Left renal pelvis (tissue), 4 donors: Measurements from ENCODE around the gene MSH2. TPM values are rescaled to one million over a fixed set of nuclear protein-coding genes. Genes with fewer than 3 reads are reported as not detected.
"Not testable (repeated sequence)": the region's sequence is repeated elsewhere in the genome, so short reads cannot be mapped to it uniquely, and the experiment has no call there.

Source experiments
- DNase-seq, 4 donors: peaks; one replicate each; pipeline ENCODE4 v3.0.0-alpha.2; 2013; ENCODE audit warnings: low read depth in 4 of 4, low spot score in 3 of 4
- polyA plus RNA-seq, 4 donors: library from polyadenylated mRNA; unstranded; fragments of 120-200 nt; gene quantifications; one replicate each; pipeline ENCODE4 v1.2.1, GENCODE V29; 2013; ENCODE audit not compliant: insufficient read length in 4 of 4

MSH2 gene
- polyA plus RNA-seq, 4 donors, result 55.7 to 85.4 (median 72.5) TPM

DNA sequence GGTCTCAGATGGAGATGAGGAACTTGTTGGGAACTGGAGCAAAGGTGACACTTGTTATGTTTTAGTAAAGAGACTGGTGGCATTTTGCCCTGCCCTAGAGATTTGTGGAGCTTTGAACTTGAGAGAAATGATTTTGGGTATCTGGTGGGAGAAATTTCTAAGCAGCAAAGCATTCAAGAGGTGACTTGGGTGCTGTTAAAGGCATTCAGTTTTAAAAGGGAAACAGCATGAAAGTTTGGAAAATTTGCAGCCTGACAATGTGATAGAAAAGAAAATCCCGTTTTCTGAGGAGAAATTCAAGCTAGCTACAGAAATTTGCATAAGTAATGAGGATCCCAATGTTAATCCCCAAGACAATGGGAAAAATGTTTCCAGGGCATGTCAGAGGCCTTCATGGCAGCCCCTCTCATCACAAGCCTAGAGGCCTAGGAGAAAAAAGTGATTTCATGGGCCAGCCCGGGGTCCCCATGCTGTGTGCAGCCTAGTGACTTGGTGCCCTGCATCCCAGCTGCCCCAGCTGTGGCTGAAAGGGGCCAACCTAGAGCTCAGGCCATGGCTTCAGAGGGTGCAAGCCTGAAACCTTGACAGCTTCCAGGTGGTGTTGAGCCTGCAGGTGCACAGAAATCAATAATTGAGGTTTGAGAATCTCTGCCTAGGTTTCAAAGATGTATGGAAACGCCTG lies 3.8 kb downstream of the MSH2 start:
- DNase-seq, result not testable (repeated sequence)

DNA sequence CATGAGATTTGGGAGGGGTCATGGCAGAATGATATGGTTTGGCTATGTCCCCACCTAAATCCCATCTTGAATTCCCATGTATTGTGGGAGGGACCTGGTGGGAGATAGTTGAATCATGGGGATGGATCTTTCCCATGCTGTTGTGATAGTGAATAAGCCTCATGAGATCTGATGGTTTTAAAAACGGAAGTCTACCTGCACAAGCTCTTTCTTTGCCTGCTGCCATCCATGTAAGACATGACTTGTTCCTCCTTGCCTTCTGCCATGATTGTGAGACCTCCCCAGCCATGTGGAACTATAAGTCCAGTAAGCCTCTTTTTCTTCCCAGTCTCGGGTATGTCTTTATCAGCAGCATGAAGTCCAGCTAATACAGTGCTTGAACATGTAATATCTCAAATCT lies 5.0 kb downstream of the MSH2 start:
- not testable (repeated sequence) for DNase-seq

DNA sequence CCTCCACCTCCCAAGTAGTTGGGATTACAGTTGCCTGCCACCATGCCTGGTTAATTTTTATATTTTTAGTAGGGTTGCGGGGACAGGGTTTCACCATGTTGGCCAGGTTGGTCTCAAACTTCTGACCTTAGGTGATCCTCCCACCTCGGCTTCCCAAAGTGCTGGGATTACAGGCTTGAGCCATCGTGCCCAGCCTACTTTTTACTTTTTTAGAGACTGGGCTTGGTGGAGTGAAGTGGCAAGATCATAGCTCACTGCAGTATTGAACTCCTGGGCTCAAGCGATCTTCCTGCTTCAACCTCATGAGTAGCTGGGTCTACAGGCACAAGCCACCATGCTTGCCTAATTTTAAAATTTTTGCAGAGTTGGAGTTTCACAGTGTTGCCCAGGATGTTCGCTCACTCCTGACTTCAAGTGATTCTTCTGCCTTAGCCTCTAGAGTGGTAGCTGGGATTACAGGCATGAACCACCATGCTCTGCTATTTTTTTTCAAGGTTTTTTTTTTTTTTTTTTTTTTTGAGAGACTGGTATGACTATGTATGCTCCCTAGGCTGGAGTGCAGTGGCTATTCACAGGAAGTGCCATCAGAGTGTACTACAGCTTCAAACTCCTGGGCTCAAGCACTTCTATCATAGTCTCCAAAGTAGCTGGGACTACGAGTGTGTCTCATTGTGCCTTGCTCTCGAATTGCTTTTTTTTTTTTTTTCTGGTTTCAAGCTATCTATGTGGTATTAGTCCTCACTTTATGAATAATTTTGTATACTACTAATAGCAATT lies 11.9 kb downstream of the MSH2 start:
- DNase-seq, result no peak

DNA sequence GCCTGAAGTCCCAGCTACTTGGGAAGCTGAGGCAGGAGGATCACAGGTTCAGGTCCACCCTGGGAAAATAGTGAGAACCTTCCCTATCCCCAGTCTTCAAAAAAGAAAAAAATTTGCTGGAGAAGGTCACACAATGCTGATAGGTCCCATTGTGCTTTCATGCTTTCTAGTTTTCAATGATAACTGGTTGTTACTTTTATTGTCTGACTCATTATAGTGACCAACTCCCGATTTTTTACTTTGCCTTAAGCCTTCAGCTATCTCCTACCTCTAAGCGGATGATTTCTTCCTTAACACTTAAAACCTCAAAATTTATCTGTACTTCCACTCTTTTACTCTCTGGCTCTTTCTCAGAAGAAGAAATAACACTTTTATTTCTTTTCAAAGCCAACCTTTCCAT lies 17.3 kb downstream of the MSH2 start:
- no peak for DNase-seq

DNA sequence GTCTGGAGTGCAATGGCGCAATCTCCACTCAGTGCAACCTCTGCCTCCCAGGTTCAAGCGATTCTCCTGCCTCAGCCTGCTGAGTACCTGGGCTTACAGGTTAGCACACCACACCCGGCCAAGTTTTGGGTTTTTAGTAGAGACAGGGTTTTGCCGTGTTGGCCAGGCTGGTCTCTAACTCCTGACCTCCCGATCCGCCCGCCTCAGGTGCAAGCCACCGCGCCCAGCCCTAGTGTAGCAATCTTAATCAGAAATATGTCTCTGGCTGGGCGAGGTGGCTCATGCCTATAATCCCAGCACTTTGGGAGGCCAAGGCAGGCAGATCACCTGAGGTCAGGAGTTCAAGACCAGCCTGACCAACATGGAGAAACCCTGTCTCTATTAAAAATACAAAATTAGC lies 17.7 kb downstream of the MSH2 start:
- not testable (repeated sequence) for DNase-seq

DNA sequence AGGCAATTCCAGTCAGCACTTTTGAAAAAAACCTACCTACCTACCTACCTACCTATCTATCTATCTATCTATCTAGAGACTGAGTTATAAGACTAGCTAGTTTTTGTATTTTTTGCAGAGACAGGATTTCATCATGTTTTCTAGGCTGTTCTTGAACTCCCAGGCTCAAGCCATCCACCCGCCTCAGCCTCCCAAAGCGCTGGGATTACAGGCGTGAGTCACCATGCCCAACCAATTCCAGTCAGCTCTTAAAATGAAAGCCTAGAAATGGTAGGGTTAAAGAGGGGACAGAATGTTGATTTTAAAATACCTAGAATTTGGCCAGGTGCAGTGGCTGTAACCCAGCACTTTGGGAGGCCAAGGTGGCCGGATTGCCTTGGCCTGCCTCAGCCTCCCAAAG lies 19.1 kb downstream of the MSH2 start:
- no peak for DNase-seq

DNA sequence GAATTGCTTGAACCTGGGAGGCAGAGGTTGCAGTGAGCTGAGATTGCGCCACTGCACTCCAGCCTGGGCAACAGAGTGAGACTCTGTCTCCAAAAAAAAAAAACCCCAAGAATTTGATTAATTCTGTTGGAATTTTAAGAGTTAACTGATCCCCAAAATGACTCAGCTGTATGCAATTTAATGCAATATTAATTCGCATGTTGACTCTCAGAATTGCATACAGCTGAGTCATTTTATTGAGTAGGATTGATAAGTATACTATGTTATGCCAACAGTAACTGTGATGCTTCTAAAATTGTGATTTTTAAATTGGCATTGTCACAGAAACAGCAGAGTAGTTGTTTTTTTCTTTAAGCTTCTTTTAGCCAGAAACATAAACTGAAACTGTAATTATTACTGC lies 19.6 kb downstream of the MSH2 start:
- no peak for DNase-seq

DNA sequence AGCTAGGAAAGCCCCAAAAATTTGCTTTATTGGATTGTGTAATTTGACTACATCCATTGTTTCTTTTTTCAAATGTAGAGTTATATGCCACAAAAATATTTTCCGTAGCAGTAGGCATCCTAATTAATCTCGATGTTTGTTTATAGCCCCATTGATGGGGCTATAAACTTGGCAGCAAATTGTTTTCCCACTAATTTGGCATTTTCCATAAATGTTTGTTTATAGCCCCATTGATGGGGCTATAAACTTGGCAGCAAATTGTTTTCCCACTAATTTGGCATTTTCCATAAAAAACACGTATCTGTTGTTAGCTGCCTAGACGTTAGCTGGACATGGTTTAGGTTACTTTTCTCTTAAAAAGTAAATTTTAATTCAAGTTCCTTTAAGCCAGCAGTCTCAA lies 23.8 kb downstream of the MSH2 start:
- no peak for DNase-seq

DNA sequence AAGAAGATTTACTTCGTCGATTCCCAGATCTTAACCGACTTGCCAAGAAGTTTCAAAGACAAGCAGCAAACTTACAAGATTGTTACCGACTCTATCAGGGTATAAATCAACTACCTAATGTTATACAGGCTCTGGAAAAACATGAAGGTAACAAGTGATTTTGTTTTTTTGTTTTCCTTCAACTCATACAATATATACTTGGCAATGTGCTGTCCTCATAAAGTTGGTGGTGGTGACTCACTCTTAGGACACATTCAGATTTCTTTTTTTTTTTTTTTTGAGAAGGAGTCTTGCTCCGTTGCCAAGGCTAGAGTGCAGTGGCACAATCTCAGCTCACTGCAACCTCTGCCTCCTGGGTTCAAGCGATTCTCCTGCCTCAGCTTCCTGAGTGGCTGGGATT lies 26.8 kb downstream of the MSH2 start:
- no peak for DNase-seq

DNA sequence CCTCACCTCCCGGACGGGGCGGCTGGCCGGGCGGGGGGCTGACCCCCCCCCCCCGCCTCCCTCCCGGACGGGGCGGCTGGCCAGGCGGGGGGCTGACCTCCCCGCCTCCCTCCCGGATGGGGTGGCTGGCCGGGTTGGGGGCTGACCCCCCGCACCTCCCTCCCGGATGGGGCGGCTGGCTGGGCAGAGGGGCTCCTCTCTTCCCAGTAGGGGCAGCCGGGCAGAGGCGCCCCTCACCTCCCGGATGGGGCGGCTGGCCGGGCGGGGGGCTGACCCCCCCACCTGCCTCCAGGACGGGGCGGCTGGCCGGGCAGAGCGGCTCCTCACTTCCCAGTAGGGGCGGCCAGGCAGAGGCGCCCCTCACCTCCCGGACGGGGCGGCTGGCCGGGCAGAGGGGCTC lies 30.1 kb downstream of the MSH2 start:
- not testable (repeated sequence) for DNase-seq

DNA sequence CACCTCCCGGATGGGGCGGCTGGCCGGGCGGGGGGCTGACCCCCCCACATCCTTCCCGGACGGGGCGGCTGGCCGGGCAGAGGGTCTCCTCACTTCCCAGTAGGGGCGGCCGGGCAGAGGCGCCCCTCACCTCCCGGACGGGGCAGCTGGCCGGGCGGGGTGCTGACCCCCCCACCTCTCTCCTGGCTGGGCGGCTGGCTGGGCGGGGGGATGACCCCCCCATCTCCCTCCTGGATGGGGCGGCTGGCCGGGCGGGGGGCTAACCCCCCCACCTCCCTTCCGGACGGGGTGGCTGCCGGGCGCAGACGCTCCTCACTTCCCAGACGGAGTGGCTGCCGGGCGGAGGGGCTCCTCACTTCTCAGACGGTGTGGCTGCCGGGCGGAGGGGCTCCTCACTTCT lies 30.5 kb downstream of the MSH2 start:
- DNase-seq, result not testable (repeated sequence)

DNA sequence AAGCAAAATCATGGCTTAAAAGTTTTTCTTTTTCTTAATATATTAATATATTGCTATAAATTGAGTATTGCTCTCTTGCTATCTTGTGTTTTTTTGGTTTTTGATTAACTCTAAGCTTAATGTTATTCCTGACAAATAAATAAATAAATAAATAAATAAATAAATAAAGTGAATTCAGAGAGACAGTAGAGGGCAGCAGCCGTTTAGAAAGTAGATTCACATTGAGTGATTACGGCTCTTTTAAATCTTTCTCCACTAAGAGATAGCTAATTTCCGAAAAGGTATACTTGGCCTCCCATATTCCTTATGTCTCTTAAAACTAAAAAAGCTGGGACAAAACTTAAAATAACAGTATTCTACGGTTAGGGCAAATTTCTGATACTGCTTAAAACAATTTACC lies 34.3 kb downstream of the MSH2 start:
- peak in 2 of 4 donors; percentile 2 to 10 for DNase-seq

DNA sequence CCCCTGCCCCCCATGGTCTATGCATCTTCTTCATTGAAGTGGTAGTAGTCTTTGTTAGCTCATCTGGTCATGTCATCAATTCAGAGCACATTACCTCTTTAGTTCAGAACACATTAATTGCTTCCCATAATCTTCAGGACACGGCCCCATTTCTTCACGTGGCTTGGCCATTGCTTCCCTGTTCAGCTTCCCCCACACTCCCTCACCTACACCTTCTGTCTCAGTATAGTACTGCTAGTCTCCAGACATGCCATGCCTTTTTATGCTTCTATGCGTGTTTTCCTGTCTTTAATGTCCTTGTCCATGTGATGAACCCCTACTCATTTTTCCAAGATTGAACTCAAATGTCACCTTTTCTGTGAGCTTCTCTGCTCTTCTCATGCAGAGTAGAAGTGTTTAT lies 35.1 kb downstream of the MSH2 start:
- DNase-seq, result no peak

DNA sequence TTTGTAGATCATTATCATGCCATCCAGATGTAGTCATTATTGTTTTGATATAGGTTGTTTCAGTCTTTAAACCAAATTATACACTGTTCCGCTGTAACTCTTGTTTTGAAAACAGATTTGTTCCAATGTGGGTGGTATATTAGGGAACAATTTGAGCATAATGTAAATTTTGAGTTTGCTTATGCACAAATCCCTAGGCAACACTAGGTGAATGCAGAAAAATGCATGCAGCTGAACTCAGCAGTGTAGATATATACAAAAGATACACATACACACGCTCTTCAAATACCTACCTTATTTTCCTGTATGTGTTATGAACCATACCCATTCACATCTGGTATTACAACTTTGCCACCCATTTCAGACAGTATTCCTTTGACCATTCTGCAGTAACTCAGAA lies 35.8 kb downstream of the MSH2 start:
- DNase-seq, result no peak

DNA sequence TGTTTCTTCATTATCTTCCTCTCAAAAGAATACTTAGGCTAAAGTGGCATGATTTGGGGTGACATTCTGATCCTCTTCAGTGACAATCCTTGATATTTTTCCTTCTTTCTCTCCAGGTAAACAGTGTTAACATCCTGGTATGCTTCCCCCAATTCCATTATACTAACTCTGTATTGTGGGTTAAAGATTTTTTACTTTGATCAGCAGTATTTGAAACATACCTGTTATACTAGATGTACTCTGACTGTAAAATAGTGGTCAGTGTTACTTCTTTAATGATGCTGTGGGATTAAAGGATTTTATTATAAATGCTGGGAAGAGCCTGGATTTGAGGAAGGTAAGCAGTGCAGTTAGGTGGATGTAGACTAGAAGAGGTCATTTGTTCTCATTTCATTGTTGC lies 48.8 kb downstream of the MSH2 start:
- no peak for DNase-seq

DNA sequence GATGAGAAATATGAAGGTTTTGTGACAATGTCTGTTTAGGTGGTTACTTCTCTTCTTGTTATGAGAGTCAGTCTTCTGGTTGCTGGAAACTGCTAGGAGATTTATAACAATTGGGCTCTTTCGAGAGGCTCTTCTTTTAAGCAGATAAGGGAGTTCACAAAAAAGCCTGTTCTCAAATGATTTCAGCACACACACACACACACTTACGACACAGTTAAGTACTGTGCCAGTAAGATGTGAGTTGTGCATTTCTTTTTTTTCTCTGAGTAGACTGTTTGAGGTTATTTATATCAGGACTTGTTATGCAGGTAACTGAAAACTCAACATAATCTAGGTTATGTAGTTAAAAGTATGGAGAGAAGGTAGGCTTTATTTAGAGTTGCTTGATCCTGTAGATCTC lies 49.8 kb downstream of the MSH2 start:
- no peak for DNase-seq

DNA sequence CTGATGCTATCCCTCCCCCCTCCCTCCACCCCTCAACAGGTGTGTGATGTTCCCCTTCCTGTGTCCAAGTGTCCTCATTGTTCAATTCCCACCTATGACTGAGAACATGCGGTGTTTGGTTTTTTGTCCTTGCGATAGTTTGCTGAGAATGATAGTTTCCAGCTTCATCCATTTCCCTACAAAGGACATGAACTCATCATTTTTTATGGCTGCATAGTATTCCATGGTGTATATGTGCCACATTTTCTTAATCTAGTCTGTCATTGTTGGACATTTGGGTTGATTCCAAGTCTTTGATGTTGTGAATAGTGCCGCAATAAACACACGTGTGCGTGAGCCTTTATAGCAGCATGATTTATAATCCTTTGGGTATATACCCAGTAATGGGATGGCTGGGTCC lies 51.9 kb downstream of the MSH2 start:
- DNase-seq, result not testable (repeated sequence)

DNA sequence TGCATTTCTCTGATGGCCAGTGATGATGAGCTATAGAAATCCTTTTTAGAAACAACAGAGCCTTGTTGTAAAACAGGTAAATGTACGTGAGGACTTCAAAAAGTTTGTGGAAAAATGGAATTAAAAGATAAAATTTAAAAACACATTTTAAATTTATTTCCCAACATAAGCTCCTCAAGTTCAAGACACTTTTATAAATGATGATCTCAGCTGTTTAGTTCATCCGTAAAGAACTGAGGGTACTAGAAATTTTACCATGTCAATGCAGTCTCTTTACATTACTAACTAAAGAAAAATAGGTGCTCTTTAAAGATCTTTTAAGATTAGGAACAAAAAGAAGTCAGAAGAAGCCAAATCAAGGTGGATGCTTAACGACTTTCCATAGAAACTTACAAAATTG lies 52.5 kb downstream of the MSH2 start:
- no peak for DNase-seq

DNA sequence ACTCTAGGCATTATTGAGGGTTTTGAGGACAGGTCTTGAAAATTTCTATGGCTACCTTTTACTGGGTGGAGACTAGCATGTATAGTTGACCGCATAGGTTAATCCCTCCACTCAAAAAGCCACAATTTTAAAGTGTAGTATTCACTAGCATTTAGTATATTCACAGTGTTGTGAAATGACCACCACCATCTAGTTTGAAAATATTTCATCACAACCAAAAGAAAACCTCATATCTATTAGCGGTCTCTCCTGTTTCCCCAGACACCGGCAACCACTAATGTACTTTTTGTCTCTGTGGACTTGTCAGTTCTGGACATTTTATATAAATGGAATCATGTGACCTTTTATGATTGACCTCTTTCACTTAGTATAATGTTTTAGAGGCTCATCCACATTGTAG lies 53.9 kb downstream of the MSH2 start:
- no peak for DNase-seq

DNA sequence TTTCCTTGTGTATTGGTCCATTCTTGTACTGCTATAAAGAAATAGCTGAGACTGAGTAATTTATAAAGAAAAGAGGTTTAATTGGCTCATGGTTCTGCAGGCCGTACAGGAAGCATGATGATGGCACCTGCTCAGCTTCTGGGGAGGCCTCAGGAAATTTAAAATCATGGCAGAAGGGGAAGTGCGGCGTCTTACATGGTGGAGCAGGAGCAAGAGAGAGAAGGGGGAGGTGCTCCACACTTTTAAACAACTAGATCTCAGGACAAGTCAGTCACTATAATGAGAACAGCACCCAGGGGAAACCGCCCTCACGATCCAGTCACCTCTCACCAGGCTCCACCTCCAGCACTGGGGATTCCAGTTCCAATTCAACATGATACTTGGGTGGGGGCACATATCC lies 54.3 kb downstream of the MSH2 start:
- no peak for DNase-seq

DNA sequence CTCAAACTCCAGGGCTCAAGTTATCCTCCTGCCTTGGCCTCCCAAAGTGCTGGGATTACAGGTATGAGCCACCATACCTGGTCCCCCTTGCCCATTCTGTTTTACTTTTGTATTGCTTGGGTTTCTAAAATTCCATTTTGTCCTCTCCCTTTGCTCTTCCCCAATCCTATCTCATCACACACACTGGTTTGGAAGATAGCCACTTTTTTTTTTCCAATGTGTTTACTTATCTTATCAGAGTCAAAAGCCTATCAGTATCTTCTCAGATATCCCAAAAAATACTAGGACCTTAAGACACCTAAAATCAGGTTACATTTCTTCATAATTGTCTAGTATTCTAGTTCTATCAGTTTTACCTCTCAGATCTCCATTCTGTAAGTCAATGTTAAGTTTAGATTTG lies 56.1 kb downstream of the MSH2 start:
- no peak for DNase-seq

DNA sequence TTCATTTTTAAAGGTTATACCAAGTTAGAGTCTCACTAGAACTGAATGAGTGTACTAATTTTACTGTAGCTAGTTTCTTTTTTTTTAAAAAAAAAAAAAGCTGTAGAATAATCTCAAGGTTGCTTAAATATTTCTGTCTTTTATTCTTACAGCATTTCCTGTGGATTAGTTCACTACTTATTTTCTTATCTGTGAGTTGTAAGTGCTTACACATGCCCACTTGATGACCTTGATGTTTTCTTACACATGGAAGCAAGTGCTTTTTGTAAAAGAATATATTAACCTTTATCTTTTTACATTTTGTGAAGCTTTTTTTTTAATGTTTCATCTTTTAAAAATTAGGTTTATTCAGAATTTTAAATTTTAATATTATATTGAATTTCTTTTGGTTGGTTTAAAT lies 57.8 kb downstream of the MSH2 start:
- no peak for DNase-seq
